CD14-positive monocyte (primary cell): ENCODE measurements around the gene ZNF28. TPM values are rescaled to one million over a fixed set of nuclear protein-coding genes. Genes with fewer than 3 reads are reported as not detected.
"Not testable (repeated sequence)": the region's sequence is repeated elsewhere in the genome, so short reads cannot be mapped to it uniquely, and the experiment has no call there.

Experiments
- DNase-seq, 3 donors: peaks; one replicate each; pipeline ENCODE4 v3.0.0-alpha.2; 2011 to 2022
- H2AFZ ChIP-seq: 2 replicates; pipeline ENCODE4 v1.6.0; 2012; ENCODE audit warnings: mild to moderate bottlenecking, low read depth, low read length, inconsistent platforms; ENCODE audit not compliant: insufficient read depth, poor library complexity, severe bottlenecking
- H3K27ac ChIP-seq, 2 donors: 1 replicate in 1 of 2; 2 replicates in 1 of 2; pipeline ENCODE4 v1.5.1; 2012 to 2013; ENCODE audit warnings: low read length in 2 of 2, control low read depth in 1 of 2, inconsistent platforms in 1 of 2, low read depth in 1 of 2, mild to moderate bottlenecking in 1 of 2
- H3K27me3 ChIP-seq, 2 donors: one replicate each; pipeline versions ENCODE4 v1.6.0 to v1.6.1; 2011 to 2013; ENCODE audit warnings: low read length in 2 of 2; ENCODE audit not compliant: control insufficient read depth in 2 of 2, insufficient read depth in 2 of 2
- H3K36me3 ChIP-seq, 2 donors: replicated peaks in 1 of 2; 1 replicate in 1 of 2; 2 replicates in 1 of 2; pipeline versions ENCODE4 v1.5.1 to v1.6.1; 2012 to 2013; ENCODE audit warnings: low read length in 2 of 2, control low read depth in 1 of 2, inconsistent platforms in 1 of 2, mild to moderate bottlenecking in 1 of 2; ENCODE audit not compliant: insufficient read depth in 2 of 2, control insufficient read depth in 1 of 2
- H3K4me1 ChIP-seq, 2 donors: 1 replicate in 1 of 2; 2 replicates in 1 of 2; pipeline versions ENCODE4 v1.5.1 to v1.6.1; 2012 to 2013; ENCODE audit warnings: low read length in 2 of 2, control low read depth in 1 of 2, inconsistent platforms in 1 of 2, mild to moderate bottlenecking in 1 of 2, moderate library complexity in 1 of 2; ENCODE audit not compliant: insufficient read depth in 2 of 2, control insufficient read depth in 1 of 2
- H3K4me2 ChIP-seq: replicated peaks from 2 replicates; pipeline ENCODE3; 2012; ENCODE audit warnings: low read length, moderate library complexity, mild to moderate bottlenecking; ENCODE audit not compliant: poor library complexity, severe bottlenecking; ENCODE audit errors: extremely low read depth
- H3K4me3 ChIP-seq, 3 experiments: fragments of 200-600 bp in 1 of 3; sonication (generic) in 1 of 3; replicated peaks in 1 of 3; 1 replicate in 2 of 3; 2 replicates in 1 of 3; pipeline ENCODE4 v1.5.1; 2011 to 2013; ENCODE audit warnings: low read length in 3 of 3, mild to moderate bottlenecking in 3 of 3, control low read depth in 2 of 3, low read depth in 2 of 3, inconsistent platforms in 1 of 3, moderate library complexity in 1 of 3
- H3K79me2 ChIP-seq: 2 replicates; pipeline ENCODE4 v1.6.0; 2012; ENCODE audit warnings: mild to moderate bottlenecking, control low read depth, inconsistent platforms, low read length, moderate library complexity; ENCODE audit not compliant: insufficient read depth
- H3K9ac ChIP-seq: 2 replicates; pipeline ENCODE4 v1.6.0; 2017; ENCODE audit warnings: low read length, mild to moderate bottlenecking; ENCODE audit not compliant: insufficient read depth, poor library complexity, severe bottlenecking
- H3K9me3 ChIP-seq, 2 donors: replicated peaks in 1 of 2; 1 replicate in 1 of 2; 2 replicates in 1 of 2; pipeline versions ENCODE4 v1.5.1 to v1.6.1; 2012 to 2013; ENCODE audit warnings: low read length in 2 of 2, control low read depth in 1 of 2; ENCODE audit not compliant: control insufficient read depth in 1 of 2, insufficient read depth in 1 of 2
- H4K20me1 ChIP-seq: 2 replicates; pipeline ENCODE4 v1.6.0; 2012; ENCODE audit warnings: mild to moderate bottlenecking, low read length, control low read depth, moderate library complexity; ENCODE audit not compliant: insufficient read depth
- H3K27ac Mint-ChIP-seq, 7 donors: one replicate each; pipeline ENCODE4 v1.8.0; 2020; ENCODE audit warnings: mild to moderate bottlenecking in 7 of 7, mixed read lengths in 7 of 7, moderate library complexity in 6 of 7, inconsistent platforms in 2 of 7
- H3K27me3 Mint-ChIP-seq, 3 donors: one replicate each; pipeline ENCODE4 v1.8.0; 2021 to 2022; ENCODE audit warnings: low read depth in 3 of 3, mild to moderate bottlenecking in 3 of 3, mixed read lengths in 3 of 3, moderate library complexity in 3 of 3, inconsistent platforms in 1 of 3
- H3K36me3 Mint-ChIP-seq, 2 donors: one replicate each; pipeline ENCODE4 v1.8.0; 2020; ENCODE audit warnings: mixed read lengths in 2 of 2, inconsistent platforms in 1 of 2, mild to moderate bottlenecking in 1 of 2
- H3K4me1 Mint-ChIP-seq: one replicate; pipeline ENCODE4 v1.8.0; 2020; ENCODE audit warnings: mild to moderate bottlenecking, mixed read lengths
- H3K4me3 Mint-ChIP-seq, 2 donors: one replicate each; pipeline ENCODE4 v1.8.0; 2020; ENCODE audit warnings: mild to moderate bottlenecking in 2 of 2, mixed read lengths in 2 of 2, moderate library complexity in 1 of 2
- H3K9me3 Mint-ChIP-seq, 7 donors: one replicate each; pipeline ENCODE4 v1.8.0; 2020 to 2022; ENCODE audit warnings: mixed read lengths in 7 of 7, mild to moderate bottlenecking in 6 of 7, moderate library complexity in 6 of 7, inconsistent platforms in 2 of 7
- CTCF ChIP-seq: fragments of 200-600 bp; IDR thresholded peaks from one replicate; pipeline ENCODE4 v1.8.0; 2022; ENCODE audit warnings: antibody characterized with exemption, mild to moderate bottlenecking
- WGBS: methylation state at CpG from one replicate; pipeline ENCODE4 v1.1.5; 2013; ENCODE audit warnings: missing lambda C conversion rate; ENCODE audit not compliant: insufficient coverage; 5-methylcytosine and 5-hydroxymethylcytosine counted together
- intact Hi-C, 2 donors: fragments of 100-400 bp; cut with micrococcal nuclease; formaldehyde crosslinking; loops; one replicate each; pipeline versions ENCODE4 v1.15.0 to v1.15.1; 2023
- polyA plus RNA-seq, 3 donors: library from polyadenylated mRNA; depleted of rRNA in 1 of 3; unstranded in 2 of 3; stranded (reverse) in 1 of 3; fragments of 300-500 nt in 2 of 3; fragments of >200 nt in 1 of 3; fragmentation: Illumina TruSeq in 2 of 3; gene quantifications; 1 replicate in 2 of 3; 2 replicates in 1 of 3; pipeline ENCODE4 v1.2.3, GENCODE V29; 2012 to 2021

ZNF28 gene
- polyA plus RNA-seq, 3 donors: 2.4 to 21.2 (median 15.0) TPM

- Histone ChIP-seq H3K27me3 (no peaks in the 10 kb centered on the region), H3K9ac (no peak overlapping the region), H2AFZ (no peak overlapping the region), H3K79me2 (peaks cover 5% of the 10 kb centered on the region), H3K4me3 (no peak overlapping the region), H3K36me3 (no peaks in the 10 kb centered on the region), H3K9me3 (peaks cover 50 to 55% of the 10 kb centered on the region in 2 donors), H4K20me1 (no peaks in the 10 kb centered on the region), H3K4me2 (no peak overlapping the region), H3K27ac (no peak overlapping the region), H3K4me1 (peaks cover 13 to 14% of the 10 kb centered on the region in 2 donors)
- Mint-ChIP-seq H3K9me3 (peaks cover 47 to 86% (median 81%) of the 10 kb centered on the region in 7 donors), H3K36me3 (peaks cover 0 to 2% of the 10 kb centered on the region in 2 donors), H3K27me3 (peaks cover 2 to 10% (median 8%) of the 10 kb centered on the region in 3 donors), H3K4me1 (peaks cover 25% of the 10 kb centered on the region), H3K4me3 (no peak overlapping the region), H3K27ac (no peak overlapping the region)
- no peak for TF ChIP-seq CTCF
- intact Hi-C loops: loop anchor here in 1 of 2 donors (10.0 kb wide), 1 partner anchor 155 kb away; no protein-coding TSS in a partner anchor
- no peak for DNase-seq
- 96% methylated on average over 5 of the region's 6 CpGs for WGBS
Observed at GRCh38 chr19:52789440-52789839, 32.0 kb downstream of the ZNF28 start.

- H3K27me3 Mint-ChIP-seq: peaks cover 2 to 11% (median 8%) of the 10 kb centered on the region in 3 donors
- peaks cover 28 to 45% of the 10 kb centered on the region in 2 donors for H3K9me3 ChIP-seq
- H3K9ac ChIP-seq: peak within 1 kb of the TSS; percentile 70
- peaks cover 11 to 19% of the 10 kb centered on the region in 2 donors for H3K36me3 Mint-ChIP-seq
- H2AFZ ChIP-seq: peak within 1 kb of the TSS; percentile 88
- intact Hi-C loops: loop anchor here in 1 of 2 donors (10.0 kb wide), 1 partner anchor 158 kb away; no protein-coding TSS in a partner anchor
- not testable (repeated sequence) for H3K27me3 ChIP-seq, H3K79me2 ChIP-seq, H3K36me3 ChIP-seq, H4K20me1 ChIP-seq
- peaks cover 30% of the 10 kb centered on the region for H3K4me1 Mint-ChIP-seq
- peak; percentile 58 to 73 (median 63) for DNase-seq
- peak within 1 kb of the TSS; percentile 27 to 68 for H3K27ac ChIP-seq
- peak; percentile 26 for TF ChIP-seq CTCF
- peak within 1 kb of the TSS; percentile 95 to 96 for H3K4me3 Mint-ChIP-seq
- H3K4me2 ChIP-seq: peak within 1 kb of the TSS; percentile 94
- H3K27ac Mint-ChIP-seq: peak within 1 kb of the TSS; percentile 58 to 91 (median 75)
- under 1% methylated on average over 37 of the region's 47 CpGs for WGBS
- H3K9me3 Mint-ChIP-seq: peaks cover 32 to 85% (median 78%) of the 10 kb centered on the region in 7 donors
- peak within 1 kb of the TSS; percentile 47 to 88 (median 73) for H3K4me3 ChIP-seq
- H3K4me1 ChIP-seq: peaks cover 13 to 14% of the 10 kb centered on the region in 2 donors
Observed at GRCh38 chr19:52786464-52787354, 34.7 kb downstream of the ZNF28 start, which contains the start of gene ZNF600. Gene ZNF600 (minus strand): TSS chr19:52786791. CDS start chr19:52778888, 7,903 bp downstream.
